ENCODE data around the gene NOXRED1. TPM values are rescaled to one million over a fixed set of nuclear protein-coding genes. Genes with fewer than 3 reads are reported as not detected.

The NOXRED1 gene
- total and polyA plus RNA-seq, 10 of the 15 experiments (the other 5 are each of a cell fraction or from before 2014, with no cell fraction given), result 0.06 to 0.62 (median 0.14) TPM

DNA sequence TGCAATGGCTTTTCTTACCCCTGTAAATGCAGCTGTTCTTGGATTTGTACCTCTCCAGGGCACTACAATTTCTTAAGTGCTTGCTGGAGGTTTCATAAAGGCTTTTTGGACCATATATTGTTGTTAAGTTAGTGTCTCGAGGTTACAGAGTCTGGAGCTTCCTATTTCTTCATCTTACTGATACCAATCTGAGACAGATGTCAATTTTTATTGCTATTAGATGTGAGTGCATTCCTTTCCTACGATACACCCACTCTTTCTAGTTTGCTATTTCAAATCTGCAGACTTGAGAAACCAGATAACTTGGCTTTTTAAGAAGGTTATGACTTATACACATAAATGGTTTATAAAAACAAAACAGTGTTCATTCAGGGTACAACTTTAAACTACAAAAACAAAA, 2.1 kb downstream of the NOXRED1 start (continued):
- TF ChIP-seq, protein P1, sequence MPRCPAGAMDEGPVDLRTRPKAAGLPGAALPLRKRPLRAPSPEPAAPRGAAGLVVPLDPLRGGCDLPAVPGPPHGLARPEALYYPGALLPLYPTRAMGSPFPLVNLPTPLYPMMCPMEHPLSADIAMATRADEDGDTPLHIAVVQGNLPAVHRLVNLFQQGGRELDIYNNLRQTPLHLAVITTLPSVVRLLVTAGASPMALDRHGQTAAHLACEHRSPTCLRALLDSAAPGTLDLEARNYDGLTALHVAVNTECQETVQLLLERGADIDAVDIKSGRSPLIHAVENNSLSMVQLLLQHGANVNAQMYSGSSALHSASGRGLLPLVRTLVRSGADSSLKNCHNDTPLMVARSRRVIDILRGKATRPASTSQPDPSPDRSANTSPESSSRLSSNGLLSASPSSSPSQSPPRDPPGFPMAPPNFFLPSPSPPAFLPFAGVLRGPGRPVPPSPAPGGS (IDR thresholded peaks at IDR 0.05; ENCODE audit: borderline replicate concordance, insufficient read depth, low read depth, low read length, poor library complexity, severe bottlenecking), result no peak
- TF ChIP-seq, protein P2, sequence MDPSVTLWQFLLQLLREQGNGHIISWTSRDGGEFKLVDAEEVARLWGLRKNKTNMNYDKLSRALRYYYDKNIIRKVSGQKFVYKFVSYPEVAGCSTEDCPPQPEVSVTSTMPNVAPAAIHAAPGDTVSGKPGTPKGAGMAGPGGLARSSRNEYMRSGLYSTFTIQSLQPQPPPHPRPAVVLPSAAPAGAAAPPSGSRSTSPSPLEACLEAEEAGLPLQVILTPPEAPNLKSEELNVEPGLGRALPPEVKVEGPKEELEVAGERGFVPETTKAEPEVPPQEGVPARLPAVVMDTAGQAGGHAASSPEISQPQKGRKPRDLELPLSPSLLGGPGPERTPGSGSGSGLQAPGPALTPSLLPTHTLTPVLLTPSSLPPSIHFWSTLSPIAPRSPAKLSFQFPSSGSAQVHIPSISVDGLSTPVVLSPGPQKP (IDR thresholded peaks at IDR 0.05; ENCODE audit: low read depth, low read length), result no peak
- TF ChIP-seq, protein P3, sequence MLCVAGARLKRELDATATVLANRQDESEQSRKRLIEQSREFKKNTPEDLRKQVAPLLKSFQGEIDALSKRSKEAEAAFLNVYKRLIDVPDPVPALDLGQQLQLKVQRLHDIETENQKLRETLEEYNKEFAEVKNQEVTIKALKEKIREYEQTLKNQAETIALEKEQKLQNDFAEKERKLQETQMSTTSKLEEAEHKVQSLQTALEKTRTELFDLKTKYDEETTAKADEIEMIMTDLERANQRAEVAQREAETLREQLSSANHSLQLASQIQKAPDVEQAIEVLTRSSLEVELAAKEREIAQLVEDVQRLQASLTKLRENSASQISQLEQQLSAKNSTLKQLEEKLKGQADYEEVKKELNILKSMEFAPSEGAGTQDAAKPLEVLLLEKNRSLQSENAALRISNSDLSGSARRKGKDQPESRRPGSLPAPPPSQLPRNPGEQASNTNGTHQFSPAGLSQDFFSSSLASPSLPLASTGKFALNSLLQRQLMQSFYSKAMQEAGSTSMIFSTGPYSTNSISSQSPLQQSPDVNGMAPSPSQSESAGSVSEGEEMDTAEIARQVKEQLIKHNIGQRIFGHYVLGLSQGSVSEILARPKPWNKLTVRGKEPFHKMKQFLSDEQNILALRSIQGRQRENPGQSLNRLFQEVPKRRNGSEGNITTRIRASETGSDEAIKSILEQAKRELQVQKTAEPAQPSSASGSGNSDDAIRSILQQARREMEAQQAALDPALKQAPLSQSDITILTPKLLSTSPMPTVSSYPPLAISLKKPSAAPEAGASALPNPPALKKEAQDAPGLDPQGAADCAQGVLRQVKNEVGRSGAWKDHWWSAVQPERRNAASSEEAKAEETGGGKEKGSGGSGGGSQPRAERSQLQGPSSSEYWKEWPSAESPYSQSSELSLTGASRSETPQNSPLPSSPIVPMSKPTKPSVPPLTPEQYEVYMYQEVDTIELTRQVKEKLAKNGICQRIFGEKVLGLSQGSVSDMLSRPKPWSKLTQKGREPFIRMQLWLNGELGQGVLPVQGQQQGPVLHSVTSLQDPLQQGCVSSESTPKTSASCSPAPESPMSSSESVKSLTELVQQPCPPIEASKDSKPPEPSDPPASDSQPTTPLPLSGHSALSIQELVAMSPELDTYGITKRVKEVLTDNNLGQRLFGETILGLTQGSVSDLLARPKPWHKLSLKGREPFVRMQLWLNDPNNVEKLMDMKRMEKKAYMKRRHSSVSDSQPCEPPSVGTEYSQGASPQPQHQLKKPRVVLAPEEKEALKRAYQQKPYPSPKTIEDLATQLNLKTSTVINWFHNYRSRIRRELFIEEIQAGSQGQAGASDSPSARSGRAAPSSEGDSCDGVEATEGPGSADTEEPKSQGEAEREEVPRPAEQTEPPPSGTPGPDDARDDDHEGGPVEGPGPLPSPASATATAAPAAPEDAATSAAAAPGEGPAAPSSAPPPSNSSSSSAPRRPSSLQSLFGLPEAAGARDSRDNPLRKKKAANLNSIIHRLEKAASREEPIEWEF (IDR thresholded peaks at IDR 0.05; ENCODE audit: insufficient replicate concordance, low read depth, low read length), result no peak
- no peak for TF ChIP-seq POLR2AphosphoS5 (IDR thresholded peaks at IDR 0.05; ENCODE audit: low read length)
- no peak for TF ChIP-seq HDGF (IDR thresholded peaks at IDR 0.05)

Data from GM12878 (cell line).